Measurements from ENCODE around the gene GFRA4.

GFRA4 gene

DNA sequence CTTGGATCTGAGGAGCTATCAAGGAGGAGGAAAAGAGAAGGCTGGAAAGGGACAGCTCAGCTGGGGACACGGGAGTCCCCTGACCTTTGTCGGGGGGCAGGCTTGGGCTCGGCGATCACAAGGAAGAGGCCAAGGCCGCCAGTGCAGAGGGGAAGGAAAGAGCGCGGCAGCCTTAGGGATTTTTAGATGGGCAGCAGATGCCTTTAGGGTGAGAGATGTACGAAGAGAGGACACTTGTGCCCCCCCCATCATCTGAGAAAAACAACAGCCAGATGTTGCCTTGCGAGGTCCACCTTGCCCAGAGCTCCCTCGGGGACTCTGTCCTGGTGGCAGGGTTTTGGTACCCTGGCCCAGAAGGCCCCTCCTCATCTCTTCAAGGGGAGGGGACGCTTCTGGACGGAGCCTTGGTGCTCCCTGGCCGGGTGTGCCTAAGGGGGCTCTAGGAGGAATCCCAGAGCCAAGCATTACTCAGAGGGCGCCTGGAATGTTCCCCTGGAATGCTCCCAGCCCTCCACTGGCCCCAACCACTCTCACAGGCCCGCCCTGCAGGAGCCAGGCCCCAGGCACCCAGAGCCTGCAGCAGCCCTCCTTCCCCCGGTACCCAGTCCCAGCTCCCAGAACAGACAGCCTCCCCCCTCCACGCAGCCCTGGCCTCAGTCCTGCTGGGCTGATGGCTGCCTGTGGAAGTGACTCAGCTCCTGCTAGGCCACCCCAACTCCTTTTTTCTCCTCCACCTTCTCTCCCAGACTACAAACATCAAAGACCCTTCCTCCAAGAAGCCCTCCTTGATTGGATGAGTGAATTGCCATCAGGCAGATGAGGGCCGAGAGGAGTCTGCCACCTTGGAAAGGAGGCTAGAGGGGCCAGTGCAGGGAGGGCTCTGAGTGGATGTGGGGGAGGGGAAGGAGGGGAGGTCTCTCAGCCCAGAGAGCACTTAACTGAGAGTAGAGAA is 16.8 kb upstream of the GFRA4 start:
- WGBS (ENCODE audit: extremely low coverage, insufficient coverage, insufficient read length), result no CpG with 5 or more reads among the region's 18 CpGs
- peak overlapping the region; percentile 3 for H2BK120ac ChIP-seq (ENCODE audit: insufficient read depth, low read length, poor library complexity)

DNA sequence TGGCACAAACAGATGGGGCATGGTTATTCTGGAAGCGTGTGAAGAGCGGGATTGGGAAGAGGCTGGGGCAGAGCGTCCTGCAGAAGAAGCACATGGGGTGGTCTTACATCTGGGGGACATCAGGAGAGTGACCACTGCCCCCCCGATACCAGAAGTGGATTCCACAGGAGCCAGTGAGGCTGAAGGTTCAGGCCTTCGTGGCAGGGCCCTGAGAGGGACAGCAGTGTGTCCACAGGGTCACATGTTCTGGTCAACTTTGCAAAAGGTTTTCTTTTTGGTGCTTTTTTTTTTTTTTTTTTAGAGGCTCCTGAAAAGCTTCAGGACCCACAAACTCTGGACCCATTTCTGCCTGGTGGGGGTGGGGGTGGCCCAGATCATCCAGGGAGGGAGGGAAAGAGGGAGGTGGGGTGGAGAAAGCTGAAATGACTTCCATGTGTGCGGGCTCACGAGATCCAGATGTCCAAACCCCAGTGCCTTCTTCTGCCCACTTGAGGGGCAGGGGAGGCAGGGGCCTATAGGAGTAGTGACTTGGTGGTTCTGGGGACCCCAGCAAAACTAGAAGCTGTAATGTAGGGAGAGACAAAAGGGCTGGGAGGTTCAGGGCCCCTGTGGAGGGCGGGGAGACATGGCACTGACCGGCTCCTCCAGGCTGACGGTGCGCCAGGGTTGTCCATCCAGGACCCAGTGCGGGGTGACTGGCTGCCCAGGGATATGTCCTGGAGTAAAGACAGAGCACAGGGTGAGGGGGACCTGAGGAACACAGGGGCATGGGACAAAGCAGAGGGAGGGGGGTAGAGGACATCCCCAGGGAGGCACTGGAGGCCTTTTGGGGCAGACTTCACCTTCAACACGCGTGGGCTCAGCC is 15.9 kb upstream of the GFRA4 start:
- H2BK5ac ChIP-seq (ENCODE audit: low read depth, low read length, poor library complexity), result no peak overlapping the region
- H2AFZ ChIP-seq (ENCODE audit: insufficient read depth, low read length, poor library complexity), result no peak overlapping the region
- no peaks in the 10 kb centered on the region for H3K9me3 ChIP-seq (ENCODE audit: insufficient read depth, low read depth, low read length)
- no peak overlapping the region for H4K8ac ChIP-seq (ENCODE audit: low read depth, low read length)
- H3K4ac ChIP-seq (ENCODE audit: low read depth, low read length), result no peak overlapping the region
- no peak for DNase-seq
- peaks cover 1% of the 10 kb centered on the region for H3K79me2 ChIP-seq (ENCODE audit: control insufficient read depth, insufficient read depth, low read length, poor library complexity)
- no peak overlapping the region for H3K14ac ChIP-seq (ENCODE audit: low read length)
- peaks cover 29 to 34% of the 10 kb centered on the region in 2 experiments for H3K4me1 ChIP-seq (ENCODE audit: control insufficient read depth in 1 of 2, insufficient read depth in 2 of 2, low read length in 2 of 2)
- no peak overlapping the region for H3K18ac ChIP-seq (ENCODE audit: low read length)
- no peak overlapping the region for H3K4me3 ChIP-seq (ENCODE audit: low read depth, low read length)
- peaks cover 2% of the 10 kb centered on the region for H3K27me3 ChIP-seq (ENCODE audit: insufficient read depth, low read length)
- H3K23ac ChIP-seq (ENCODE audit: low read length), result no peak overlapping the region
- H2BK12ac ChIP-seq (ENCODE audit: low read length), result peak overlapping the region; percentile 25
- H3K27ac ChIP-seq (ENCODE audit: low read depth, low read length), result no peak overlapping the region
- H3K79me1 ChIP-seq (ENCODE audit: low read length), result peaks cover 8% of the 10 kb centered on the region
- H2BK120ac ChIP-seq (ENCODE audit: insufficient read depth, low read length, poor library complexity), result no peak overlapping the region
- no peak overlapping the region for H3K9ac ChIP-seq (ENCODE audit: low read length)
- peaks cover under 1% of the 10 kb centered on the region in 2 experiments for H3K36me3 ChIP-seq (ENCODE audit: control insufficient read depth in 1 of 2, insufficient read depth in 2 of 2, low read length in 2 of 2)
- no peak overlapping the region for H4K12ac ChIP-seq (ENCODE audit: low read depth, low read length)
- H2AK5ac ChIP-seq (ENCODE audit: low read length), result no peak overlapping the region
- peak overlapping the region; percentile 61 for H4K91ac ChIP-seq (ENCODE audit: low read depth, low read length)
- WGBS (ENCODE audit: extremely low coverage, insufficient coverage, insufficient read length), result no CpG with 5 or more reads among the region's 14 CpGs
- H3K4me2 ChIP-seq (ENCODE audit: low read length), result no peak overlapping the region

More for the DNA sequence above, 16.8 kb upstream of the GFRA4 start:
- peaks cover 29 to 34% of the 10 kb centered on the region in 2 experiments for H3K4me1 ChIP-seq (ENCODE audit: control insufficient read depth in 1 of 2, insufficient read depth in 2 of 2, low read length in 2 of 2)
- H3K4me2 ChIP-seq (ENCODE audit: low read length), result peak overlapping the region; percentile 79
- no peak overlapping the region for H3K9ac ChIP-seq (ENCODE audit: low read length)
- H2AK5ac ChIP-seq (ENCODE audit: low read length), result no peak overlapping the region
- H3K79me2 ChIP-seq (ENCODE audit: control insufficient read depth, insufficient read depth, low read length, poor library complexity), result peaks cover 1% of the 10 kb centered on the region
- no peak overlapping the region for H2AFZ ChIP-seq (ENCODE audit: insufficient read depth, low read length, poor library complexity)
- H3K27ac ChIP-seq (ENCODE audit: low read depth, low read length), result peak overlapping the region; percentile 73
- H4K91ac ChIP-seq (ENCODE audit: low read depth, low read length), result peak overlapping the region; percentile 61
- peak overlapping the region; percentile 25 for H2BK12ac ChIP-seq (ENCODE audit: low read length)
- peak overlapping the region; percentile 20 for H4K8ac ChIP-seq (ENCODE audit: low read depth, low read length)
- no peak overlapping the region for H2BK5ac ChIP-seq (ENCODE audit: low read depth, low read length, poor library complexity)
- H3K27me3 ChIP-seq (ENCODE audit: insufficient read depth, low read length), result peaks cover 2% of the 10 kb centered on the region
- H3K18ac ChIP-seq (ENCODE audit: low read length), result no peak overlapping the region
- H3K14ac ChIP-seq (ENCODE audit: low read length), result peak overlapping the region; percentile 10
- H3K23ac ChIP-seq (ENCODE audit: low read length), result no peak overlapping the region
- H3K4me3 ChIP-seq (ENCODE audit: low read depth, low read length), result peak overlapping the region; percentile 56
- peaks cover 8% of the 10 kb centered on the region for H3K79me1 ChIP-seq (ENCODE audit: low read length)
- H3K36me3 ChIP-seq (ENCODE audit: control insufficient read depth in 1 of 2, insufficient read depth in 2 of 2, low read length in 2 of 2), result no peaks in the 10 kb centered on the region
- peak overlapping the region; percentile 6 for H3K4ac ChIP-seq (ENCODE audit: low read depth, low read length)
- H3K9me3 ChIP-seq (ENCODE audit: insufficient read depth, low read depth, low read length), result no peaks in the 10 kb centered on the region
- no peak overlapping the region for H4K12ac ChIP-seq (ENCODE audit: low read depth, low read length)
- DNase-seq, result no peak

DNA sequence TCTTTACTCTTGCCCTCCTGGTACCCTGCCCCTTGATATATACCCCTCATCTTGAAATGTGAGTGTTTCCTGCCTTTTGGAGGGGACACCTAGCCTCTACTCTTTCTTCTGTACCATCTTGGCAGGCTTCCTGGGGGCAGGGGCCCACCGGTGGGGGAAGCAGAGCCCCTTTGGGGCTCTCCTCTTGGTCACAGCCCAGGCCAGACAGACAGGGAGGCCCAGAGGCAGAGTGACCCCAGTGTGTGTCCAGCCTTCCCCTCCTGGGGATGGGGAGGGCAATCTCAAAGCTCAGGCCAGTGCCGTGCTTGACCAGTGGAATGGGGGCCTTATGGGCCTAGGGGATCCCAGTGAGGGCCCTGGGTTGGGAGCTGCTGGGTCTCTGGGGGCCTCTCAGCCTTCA is 15.0 kb upstream of the GFRA4 start:
- Histone ChIP-seq H3K9ac (ENCODE audit: low read length) (no peak overlapping the region), H4K12ac (ENCODE audit: low read depth, low read length) (no peak overlapping the region), H3K4me2 (ENCODE audit: low read length) (no peak overlapping the region), H2AK5ac (ENCODE audit: low read length) (no peak overlapping the region), H3K23ac (ENCODE audit: low read length) (no peak overlapping the region), H3K79me2 (ENCODE audit: control insufficient read depth, insufficient read depth, low read length, poor library complexity) (peaks cover 1% of the 10 kb centered on the region), H3K4ac (ENCODE audit: low read depth, low read length) (no peak overlapping the region), H3K36me3 (ENCODE audit: control insufficient read depth in 1 of 2, insufficient read depth in 2 of 2, low read length in 2 of 2) (peaks cover 2 to 5% of the 10 kb centered on the region in 2 experiments), H3K27ac (ENCODE audit: low read depth, low read length) (no peak overlapping the region), H2BK120ac (ENCODE audit: insufficient read depth, low read length, poor library complexity) (peak overlapping the region; percentile 25), H4K8ac (ENCODE audit: low read depth, low read length) (no peak overlapping the region), H4K91ac (ENCODE audit: low read depth, low read length) (peak overlapping the region; percentile 34), H2AFZ (ENCODE audit: insufficient read depth, low read length, poor library complexity) (no peak overlapping the region), H3K18ac (ENCODE audit: low read length) (no peak overlapping the region), H3K27me3 (ENCODE audit: insufficient read depth, low read length) (peaks cover 2% of the 10 kb centered on the region), H3K4me3 (ENCODE audit: low read depth, low read length) (no peak overlapping the region), H3K9me3 (ENCODE audit: insufficient read depth, low read depth, low read length) (no peaks in the 10 kb centered on the region), H3K14ac (ENCODE audit: low read length) (no peak overlapping the region), H2BK5ac (ENCODE audit: low read depth, low read length, poor library complexity) (no peak overlapping the region), H2BK12ac (ENCODE audit: low read length) (peak overlapping the region; percentile 8), H3K4me1 (ENCODE audit: control insufficient read depth in 1 of 2, insufficient read depth in 2 of 2, low read length in 2 of 2) (peaks cover 29 to 34% of the 10 kb centered on the region in 2 experiments), H3K79me1 (ENCODE audit: low read length) (peaks cover 8% of the 10 kb centered on the region)
- DNase-seq, result no peak
- WGBS (ENCODE audit: extremely low coverage, insufficient coverage, insufficient read length), result no CpG with 5 or more reads among the region's 2 CpGs

DNA sequence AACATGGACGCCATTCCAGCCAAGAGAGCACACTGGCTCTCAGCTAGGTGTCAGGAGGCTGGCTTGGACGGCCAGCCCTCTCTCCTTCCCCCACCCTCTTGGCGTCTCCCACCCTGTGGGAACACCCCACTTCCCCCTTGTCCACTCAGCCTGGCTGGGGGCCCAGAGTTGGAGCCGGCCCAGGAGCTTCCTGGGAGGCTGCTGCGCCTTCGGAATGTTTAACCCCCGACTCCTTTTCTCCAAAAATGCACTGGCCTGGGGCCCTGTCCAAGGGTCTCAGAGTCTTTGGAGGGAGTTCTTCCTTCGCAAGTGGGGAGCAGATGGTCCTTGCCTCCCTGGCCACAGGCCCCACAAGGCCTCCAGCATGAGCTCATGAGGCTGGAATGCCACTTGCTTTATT is 14.5 kb upstream of the GFRA4 start:
- Histone ChIP-seq H3K9me3 (ENCODE audit: insufficient read depth, low read depth, low read length) (no peaks in the 10 kb centered on the region), H3K27ac (ENCODE audit: low read depth, low read length) (no peak overlapping the region), H2AK5ac (ENCODE audit: low read length) (no peak overlapping the region), H3K4me1 (ENCODE audit: control insufficient read depth in 1 of 2, insufficient read depth in 2 of 2, low read length in 2 of 2) (peaks cover 29 to 34% of the 10 kb centered on the region in 2 experiments), H4K8ac (ENCODE audit: low read depth, low read length) (no peak overlapping the region), H4K12ac (ENCODE audit: low read depth, low read length) (no peak overlapping the region), H3K14ac (ENCODE audit: low read length) (no peak overlapping the region), H3K79me2 (ENCODE audit: control insufficient read depth, insufficient read depth, low read length, poor library complexity) (peaks cover 1% of the 10 kb centered on the region), H3K4me3 (ENCODE audit: low read depth, low read length) (no peak overlapping the region), H2BK5ac (ENCODE audit: low read depth, low read length, poor library complexity) (no peak overlapping the region), H3K4me2 (ENCODE audit: low read length) (no peak overlapping the region), H3K18ac (ENCODE audit: low read length) (no peak overlapping the region), H3K9ac (ENCODE audit: low read length) (no peak overlapping the region), H2BK120ac (ENCODE audit: insufficient read depth, low read length, poor library complexity) (no peak overlapping the region), H3K36me3 (ENCODE audit: control insufficient read depth in 1 of 2, insufficient read depth in 2 of 2, low read length in 2 of 2) (peaks cover 2 to 5% of the 10 kb centered on the region in 2 experiments), H3K23ac (ENCODE audit: low read length) (no peak overlapping the region), H2BK12ac (ENCODE audit: low read length) (no peak overlapping the region), H4K91ac (ENCODE audit: low read depth, low read length) (peak overlapping the region; percentile 34), H2AFZ (ENCODE audit: insufficient read depth, low read length, poor library complexity) (no peak overlapping the region), H3K27me3 (ENCODE audit: insufficient read depth, low read length) (peaks cover 5% of the 10 kb centered on the region), H3K4ac (ENCODE audit: low read depth, low read length) (no peak overlapping the region), H3K79me1 (ENCODE audit: low read length) (peaks cover 8% of the 10 kb centered on the region)
- no CpG with 5 or more reads among the region's 8 CpGs for WGBS (ENCODE audit: extremely low coverage, insufficient coverage, insufficient read length)
- DNase-seq, result no peak
